ENCODE data around the gene RAD21L1. TPM values are rescaled to one million over a fixed set of nuclear protein-coding genes. Genes with fewer than 3 reads are reported as not detected.
"Not testable (repeated sequence)": the region's sequence is repeated elsewhere in the genome, so short reads cannot be mapped to it uniquely, and the experiment has no call there.

The RAD21L1 gene
- total RNA-seq, 2 donors from 2014 or later: not detected

GRCh38 chr20:1207293-1207878, 18.5 kb upstream of the RAD21L1 start:
- Mint-ChIP-seq H3K27me3 (peaks cover 6% of the 10 kb centered on the region), H3K9me3 (no peaks in the 10 kb centered on the region), H3K36me3 (ENCODE audit: low read depth) (no peaks in the 10 kb centered on the region), H3K4me3 (no peak overlapping the region), H3K4me1 (no peaks in the 10 kb centered on the region), H3K27ac (no peak overlapping the region)
- no peak for ATAC-seq (replicated peaks)

- no peak overlapping the region for H3K4me3 Mint-ChIP-seq
- H3K36me3 Mint-ChIP-seq (ENCODE audit: low read depth): no peaks in the 10 kb centered on the region
- ATAC-seq (replicated peaks): peak; percentile 60
- H3K9me3 Mint-ChIP-seq: no peaks in the 10 kb centered on the region
- peaks cover 2% of the 10 kb centered on the region for H3K4me1 Mint-ChIP-seq
- H3K27ac Mint-ChIP-seq: no peak overlapping the region
- H3K27me3 Mint-ChIP-seq: peaks cover 6% of the 10 kb centered on the region
These were observed 16.1 kb upstream of the RAD21L1 start for GRCh38 chr20:1209447-1210387.

- Mint-ChIP-seq H3K27me3 (peaks cover 6% of the 10 kb centered on the region), H3K36me3 (ENCODE audit: low read depth) (no peaks in the 10 kb centered on the region), H3K4me3 (no peak overlapping the region), H3K4me1 (peaks cover 10% of the 10 kb centered on the region), H3K27ac (no peak overlapping the region), H3K9me3 (no peaks in the 10 kb centered on the region)
- no peak for ATAC-seq (replicated peaks)
These were observed 15.3 kb upstream of the RAD21L1 start for GRCh38 chr20:1210501-1210900.

- H3K4me3 Mint-ChIP-seq: no peak overlapping the region
- H3K4me1 Mint-ChIP-seq: peaks cover 13% of the 10 kb centered on the region
- H3K27ac Mint-ChIP-seq: no peak overlapping the region
- peaks cover 6% of the 10 kb centered on the region for H3K27me3 Mint-ChIP-seq
- no peak for ATAC-seq (replicated peaks)
- H3K36me3 Mint-ChIP-seq (ENCODE audit: low read depth): no peaks in the 10 kb centered on the region
- H3K9me3 Mint-ChIP-seq: no peaks in the 10 kb centered on the region
These were observed 13.8 kb upstream of the RAD21L1 start for GRCh38 chr20:1212023-1212422.

- Mint-ChIP-seq H3K9me3 (no peaks in the 10 kb centered on the region), H3K27ac (no peak overlapping the region), H3K4me1 (peaks cover 13% of the 10 kb centered on the region), H3K27me3 (peaks cover 7% of the 10 kb centered on the region), H3K36me3 (ENCODE audit: low read depth) (no peaks in the 10 kb centered on the region), H3K4me3 (no peak overlapping the region)
- ATAC-seq (replicated peaks): peak; percentile 57
These were observed 13.0 kb upstream of the RAD21L1 start for GRCh38 chr20:1212607-1213396.

- Mint-ChIP-seq H3K4me3 (peak overlapping the region; percentile 70), H3K27ac (peak overlapping the region; percentile 79), H3K27me3 (peaks cover 10% of the 10 kb centered on the region), H3K36me3 (ENCODE audit: low read depth) (no peaks in the 10 kb centered on the region), H3K9me3 (no peaks in the 10 kb centered on the region), H3K4me1 (peaks cover 13% of the 10 kb centered on the region)
- peak; percentile 62 for ATAC-seq (replicated peaks)
These were observed 11.0 kb upstream of the RAD21L1 start for GRCh38 chr20:1214838-1215261.

- H3K27me3 Mint-ChIP-seq: peaks cover 10% of the 10 kb centered on the region
- peak overlapping the region; percentile 79 for H3K27ac Mint-ChIP-seq
- no peaks in the 10 kb centered on the region for H3K9me3 Mint-ChIP-seq
- no peaks in the 10 kb centered on the region for H3K36me3 Mint-ChIP-seq (ENCODE audit: low read depth)
- peaks cover 13% of the 10 kb centered on the region for H3K4me1 Mint-ChIP-seq
- peak overlapping the region; percentile 70 for H3K4me3 Mint-ChIP-seq
- peak; percentile 85 for ATAC-seq (replicated peaks)
These were observed 10.3 kb upstream of the RAD21L1 start for GRCh38 chr20:1215386-1216170.

- not testable (repeated sequence) for H3K9me3 Mint-ChIP-seq; ATAC-seq (replicated peaks); H3K27ac Mint-ChIP-seq; H3K27me3 Mint-ChIP-seq; H3K36me3 Mint-ChIP-seq (ENCODE audit: low read depth)
- Mint-ChIP-seq H3K4me3 (peak overlapping the region; percentile 70), H3K4me1 (peaks cover 13% of the 10 kb centered on the region)
These were observed 9.1 kb upstream of the RAD21L1 start for GRCh38 chr20:1216527-1217427.

GRCh38 chr20:1222750-1223149, 3.1 kb upstream of the RAD21L1 start:
- not testable (repeated sequence) for H3K4me3 Mint-ChIP-seq, H3K27me3 Mint-ChIP-seq

GRCh38 chr20:1224205-1224890, 1.5 kb upstream of the RAD21L1 start:
- ATAC-seq (replicated peaks): no peak
- Mint-ChIP-seq H3K27me3 (peaks cover 9% of the 10 kb centered on the region), H3K27ac (no peak overlapping the region), H3K9me3 (no peaks in the 10 kb centered on the region), H3K36me3 (ENCODE audit: low read depth) (no peaks in the 10 kb centered on the region), H3K4me1 (no peaks in the 10 kb centered on the region), H3K4me3 (peak overlapping the region; percentile 74)

More at GRCh38 chr20:1222750-1223149, 3.1 kb upstream of the RAD21L1 start:
- not testable (repeated sequence) for H3K4me1 Mint-ChIP-seq; H3K9me3 Mint-ChIP-seq; H3K27ac Mint-ChIP-seq; ATAC-seq (replicated peaks); H3K36me3 Mint-ChIP-seq (ENCODE audit: low read depth)

- Mint-ChIP-seq H3K4me1 (no peaks in the 10 kb centered on the region), H3K9me3 (no peaks in the 10 kb centered on the region), H3K36me3 (ENCODE audit: low read depth) (no peaks in the 10 kb centered on the region), H3K27ac (no peak overlapping the region), H3K4me3 (peak overlapping the region; percentile 74), H3K27me3 (peaks cover 15% of the 10 kb centered on the region)
- ATAC-seq (replicated peaks): peak; percentile 56
These were observed 521 bp upstream of the RAD21L1 start for GRCh38 chr20:1225263-1225782.

- Mint-ChIP-seq H3K27me3 (peaks cover 15% of the 10 kb centered on the region), H3K4me1 (no peaks in the 10 kb centered on the region), H3K9me3 (no peaks in the 10 kb centered on the region), H3K36me3 (ENCODE audit: low read depth) (no peaks in the 10 kb centered on the region), H3K4me3 (no peak overlapping the region), H3K27ac (no peak overlapping the region)
- ATAC-seq (replicated peaks): no peak
These were observed 3.7 kb downstream of the RAD21L1 start for GRCh38 chr20:1229541-1229940.
